MCF 10A (cell line): Measurements from ENCODE around the gene NEK3. TPM values are rescaled to one million over a fixed set of nuclear protein-coding genes. Genes with fewer than 3 reads are reported as not detected.
"Not testable (repeated sequence)": the region's sequence is repeated elsewhere in the genome, so short reads cannot be mapped to it uniquely, and the experiment has no call there.

Source experiments
- BruUV-seq: library from RNA; stranded (reverse); fragments of 400-500 nt; replicated peaks from 2 replicates; lab custom pipeline; 2021; lab: Mats Ljungman, UMichigan
- CTCF ChIA-PET: fragments of 300-600 bp; sonication (Branson Sonifier 250); formaldehyde crosslinking; extraction: SDS; loops from one replicate; lab custom pipeline; 2021; ENCODE audit warnings: antibody characterized with exemption, inconsistent platforms; lab: Yijun Ruan, JAX
- POLR2A ChIA-PET: fragments of 300-600, 350-650 bp; sonication (Branson Sonifier 250); formaldehyde crosslinking; extraction: SDS; loops from one replicate; lab custom pipeline; 2020; ENCODE audit warnings: antibody characterized with exemption, inconsistent platforms; lab: Yijun Ruan, JAX
- DNase-seq: peaks from one replicate; pipeline ENCODE4 v3.0.0-alpha.2; 2018; ENCODE audit not compliant: unreplicated experiment
- H3K27ac Mint-ChIP-seq: one replicate; pipeline ENCODE4 v1.8.0; 2022; ENCODE audit warnings: mild to moderate bottlenecking, low read depth, mixed read lengths; ENCODE audit not compliant: unreplicated experiment
- H3K27me3 Mint-ChIP-seq: one replicate; pipeline ENCODE4 v1.8.0; 2022; ENCODE audit warnings: mixed read lengths; ENCODE audit not compliant: insufficient read depth, unreplicated experiment
- H3K36me3 Mint-ChIP-seq: one replicate; pipeline ENCODE4 v1.8.0; 2022; ENCODE audit warnings: mild to moderate bottlenecking, moderate library complexity, mixed read lengths; ENCODE audit not compliant: insufficient read depth, unreplicated experiment
- H3K4me1 Mint-ChIP-seq: one replicate; pipeline ENCODE4 v1.8.0; 2022; ENCODE audit warnings: mixed read lengths; ENCODE audit not compliant: insufficient read depth, unreplicated experiment
- H3K4me3 Mint-ChIP-seq: one replicate; pipeline ENCODE4 v1.8.0; 2022; ENCODE audit warnings: mild to moderate bottlenecking, moderate library complexity, mixed read lengths; ENCODE audit not compliant: unreplicated experiment
- H3K9me3 Mint-ChIP-seq: one replicate; pipeline ENCODE4 v1.8.0; 2022; ENCODE audit warnings: mixed read lengths; ENCODE audit not compliant: unreplicated experiment
- intact Hi-C: fragments of 100-400 bp; cut with micrococcal nuclease; formaldehyde crosslinking; loops from 2 replicates; pipeline ENCODE4 v1.14.1; 2022
- total RNA-seq: library from RNA; stranded (reverse); gene quantifications from 2 replicates; pipeline ENCODE4 v1.2.3, GENCODE V29; 2022
- TF ChIP-seq, protein P1 (sequence below): fragments of 200-600 bp; IDR thresholded peaks from one replicate; pipeline ENCODE4 v1.8.0; 2022; ENCODE audit warnings: antibody characterized with exemption, mild to moderate bottlenecking; ENCODE audit not compliant: unreplicated experiment

NEK3 gene
- total RNA-seq, 1 experiment from 2014 or later: 23.7 TPM

GRCh38 chr13:52085421-52085820, 74.0 kb downstream of the NEK3 start:
- TF ChIP-seq, protein P1, sequence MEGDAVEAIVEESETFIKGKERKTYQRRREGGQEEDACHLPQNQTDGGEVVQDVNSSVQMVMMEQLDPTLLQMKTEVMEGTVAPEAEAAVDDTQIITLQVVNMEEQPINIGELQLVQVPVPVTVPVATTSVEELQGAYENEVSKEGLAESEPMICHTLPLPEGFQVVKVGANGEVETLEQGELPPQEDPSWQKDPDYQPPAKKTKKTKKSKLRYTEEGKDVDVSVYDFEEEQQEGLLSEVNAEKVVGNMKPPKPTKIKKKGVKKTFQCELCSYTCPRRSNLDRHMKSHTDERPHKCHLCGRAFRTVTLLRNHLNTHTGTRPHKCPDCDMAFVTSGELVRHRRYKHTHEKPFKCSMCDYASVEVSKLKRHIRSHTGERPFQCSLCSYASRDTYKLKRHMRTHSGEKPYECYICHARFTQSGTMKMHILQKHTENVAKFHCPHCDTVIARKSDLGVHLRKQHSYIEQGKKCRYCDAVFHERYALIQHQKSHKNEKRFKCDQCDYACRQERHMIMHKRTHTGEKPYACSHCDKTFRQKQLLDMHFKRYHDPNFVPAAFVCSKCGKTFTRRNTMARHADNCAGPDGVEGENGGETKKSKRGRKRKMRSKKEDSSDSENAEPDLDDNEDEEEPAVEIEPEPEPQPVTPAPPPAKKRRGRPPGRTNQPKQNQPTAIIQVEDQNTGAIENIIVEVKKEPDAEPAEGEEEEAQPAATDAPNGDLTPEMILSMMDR: no peak
- Mint-ChIP-seq H3K27me3 (no peaks in the 10 kb centered on the region), H3K4me3 (no peak overlapping the region), H3K9me3 (no peaks in the 10 kb centered on the region), H3K4me1 (peaks cover 9% of the 10 kb centered on the region), H3K27ac (no peak overlapping the region), H3K36me3 (no peaks in the 10 kb centered on the region)
- ChIA-PET POLR2A (interaction anchor here (0.6 to 0.7 kb wide), 4 partner anchors 42 to 326 kb away, joined by 3 to 4 read pairs (median 3); no protein-coding TSS in a partner anchor), CTCF (interaction anchor here (0.5 to 1.8 kb wide), 6 partner anchors 14 to 1090 kb away, joined by 3 to 5 read pairs (median 4); no protein-coding TSS in a partner anchor)
- no TSS peak for BruUV-seq
- DNase-seq: peak; percentile 30
- intact Hi-C loops: no loop called here

DNA sequence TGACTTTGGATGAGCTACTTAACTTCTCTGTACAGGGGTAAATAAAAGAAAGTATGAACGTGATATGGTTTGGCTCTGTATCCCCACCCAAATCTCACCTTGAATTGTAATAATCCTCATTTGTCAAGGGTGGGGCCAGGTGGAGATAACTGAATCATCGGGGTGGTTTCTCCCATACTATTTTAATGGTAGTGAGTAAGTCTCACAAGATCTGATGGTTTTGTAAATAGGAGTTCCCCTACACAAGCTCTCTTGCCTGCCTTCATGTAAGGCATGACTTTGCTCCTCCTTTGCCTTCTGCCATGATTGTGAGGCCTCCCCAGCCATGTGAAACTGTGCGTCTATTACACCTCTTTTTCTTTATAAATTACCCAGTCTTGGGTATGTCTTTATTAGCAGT, 74.4 kb downstream of the NEK3 start:
- intact Hi-C loops, H3K27me3 Mint-ChIP-seq, DNase-seq, H3K9me3 Mint-ChIP-seq, H3K4me3 Mint-ChIP-seq, BruUV-seq, H3K36me3 Mint-ChIP-seq, H3K4me1 Mint-ChIP-seq, H3K27ac Mint-ChIP-seq: not testable (repeated sequence)
- ChIA-PET CTCF (interaction anchor here (0.5 to 1.1 kb wide), 6 partner anchors 14 to 1090 kb away, joined by 3 to 4 read pairs (median 4); no protein-coding TSS in a partner anchor), POLR2A (interaction anchor here (0.7 kb wide), 1 partner anchor 124 kb away, joined by 3 read pairs; no protein-coding TSS in a partner anchor)

Other genes starting within 250 kb of the NEK3 start
- gene ATP7B, start 148.1 kb downstream of the NEK3 start, total RNA-seq: 3.2 and 5.3 TPM in 2 replicates
- 33.3 and 39.3 TPM in 2 replicates for gene ALG11, start 147.2 kb downstream of the NEK3 start, total RNA-seq
- 14.6 and 17.9 TPM in 2 replicates for gene UTP14C, start 134.9 kb downstream of the NEK3 start, total RNA-seq
- 0.21 and 0.61 TPM in 2 replicates for gene NEK5, start 30.5 kb downstream of the NEK3 start, total RNA-seq
- 13.3 and 16.7 TPM in 2 replicates for gene THSD1, start 246.6 kb upstream of the NEK3 start, total RNA-seq